H1 (cell line): Measurements from ENCODE around the gene RTP1. TPM values are rescaled to one million over a fixed set of nuclear protein-coding genes. Genes with fewer than 3 reads are reported as not detected.

Experiments used
- TAF7 ChIP-seq: optimal IDR thresholded peaks from 2 replicates; pipeline ENCODE3; 2011; ENCODE audit warnings: low read depth, mild to moderate bottlenecking, inconsistent platforms, low read length, moderate library complexity, borderline replicate concordance
- polyA plus RNA-seq, 7 experiments: library from polyadenylated mRNA; depleted of rRNA in 3 of 7; stranded (reverse) in 5 of 7; unstranded in 2 of 7; fragments of >200 nt in 5 of 7; fragments of 200-250 nt in 2 of 7; gene quantifications; 1 replicate in 5 of 7; 2 replicates in 1 of 7; 4 replicates in 1 of 7; pipeline versions ENCODE4 v1.2.1 to v1.2.3, GENCODE V29; 2011 to 2013; ENCODE audit warnings: missing spikeins in 2 of 7, mixed read lengths in 2 of 7
- total RNA-seq: library from RNA; stranded (reverse); fragmentation: NEBNext Ultra II Directional; extraction: Animal tissue kit (Norgen Biotek cat#: 25700); gene quantifications from 2 replicates; pipeline ENCODE4 v1.2.1, GENCODE V29; 2021

The RTP1 gene
- total and polyA plus RNA-seq, 2 of the 8 experiments (the other 6 are each of a cell fraction or from before 2014, with no cell fraction given), result 2.9 to 3.0 TPM

- TF ChIP-seq TAF7, result no peak
Measured at GRCh38 chr3:187237741-187238140, 40.5 kb downstream of the RTP1 start (continued).
